ENCODE measurements around the gene RTN4.
A peak's percentile ranks its signal among the peaks of the same experiment; 100 is the strongest.

Gene RTN4

DNA sequence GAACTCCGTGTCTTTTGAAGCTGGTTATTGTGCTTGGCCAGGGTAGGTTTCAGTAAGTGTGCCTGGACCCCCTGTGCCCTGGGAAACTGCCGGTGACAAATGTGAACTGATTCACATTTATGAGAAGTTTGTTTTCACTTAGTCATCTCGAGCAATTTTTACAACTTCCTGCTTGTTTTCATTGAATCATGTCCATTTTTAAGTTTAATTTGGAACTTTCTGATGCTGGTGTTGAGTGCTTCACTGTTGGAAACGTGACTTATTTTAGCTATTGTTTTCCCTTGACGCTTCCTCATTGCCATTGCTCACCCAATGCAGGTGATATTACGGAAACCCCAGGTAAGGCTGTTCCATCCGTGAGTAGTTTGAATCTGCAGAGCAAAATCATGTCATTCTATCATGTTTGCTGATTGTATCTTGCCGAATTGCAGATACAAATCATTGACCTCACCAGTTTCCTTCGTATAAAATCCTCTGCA lies 97.2 kb downstream of the RTN4 start:
- no peak for DNase-seq (ENCODE audit: insufficient read length, low spot score)
- no peak for FAIRE-seq
- TF ChIP-seq, protein P1, sequence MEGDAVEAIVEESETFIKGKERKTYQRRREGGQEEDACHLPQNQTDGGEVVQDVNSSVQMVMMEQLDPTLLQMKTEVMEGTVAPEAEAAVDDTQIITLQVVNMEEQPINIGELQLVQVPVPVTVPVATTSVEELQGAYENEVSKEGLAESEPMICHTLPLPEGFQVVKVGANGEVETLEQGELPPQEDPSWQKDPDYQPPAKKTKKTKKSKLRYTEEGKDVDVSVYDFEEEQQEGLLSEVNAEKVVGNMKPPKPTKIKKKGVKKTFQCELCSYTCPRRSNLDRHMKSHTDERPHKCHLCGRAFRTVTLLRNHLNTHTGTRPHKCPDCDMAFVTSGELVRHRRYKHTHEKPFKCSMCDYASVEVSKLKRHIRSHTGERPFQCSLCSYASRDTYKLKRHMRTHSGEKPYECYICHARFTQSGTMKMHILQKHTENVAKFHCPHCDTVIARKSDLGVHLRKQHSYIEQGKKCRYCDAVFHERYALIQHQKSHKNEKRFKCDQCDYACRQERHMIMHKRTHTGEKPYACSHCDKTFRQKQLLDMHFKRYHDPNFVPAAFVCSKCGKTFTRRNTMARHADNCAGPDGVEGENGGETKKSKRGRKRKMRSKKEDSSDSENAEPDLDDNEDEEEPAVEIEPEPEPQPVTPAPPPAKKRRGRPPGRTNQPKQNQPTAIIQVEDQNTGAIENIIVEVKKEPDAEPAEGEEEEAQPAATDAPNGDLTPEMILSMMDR (IDR thresholded peaks at IDR 0.05; ENCODE audit: insufficient read depth, missing control alignments), result no peak

DNA sequence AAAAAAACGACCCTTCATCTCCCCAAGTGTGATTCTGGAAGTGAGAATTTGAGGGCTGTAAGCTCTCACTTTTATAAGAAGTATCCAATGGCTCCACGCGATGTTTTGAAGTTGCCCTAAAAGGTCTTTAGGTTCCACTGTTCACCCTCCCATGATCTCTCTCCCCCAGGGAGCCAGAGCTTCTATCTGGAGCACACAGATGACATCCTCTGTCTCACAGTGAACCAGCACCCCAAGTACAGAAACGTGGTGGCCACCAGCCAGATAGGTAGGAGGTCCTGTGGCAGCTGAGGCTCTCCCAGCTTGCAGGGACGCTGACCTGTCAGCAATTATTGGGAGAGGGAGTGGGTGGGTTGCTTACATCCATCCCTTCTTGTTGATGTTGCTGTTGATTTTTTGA lies 97.8 kb downstream of the RTN4 start:
- TF ChIP-seq, protein P1 (IDR thresholded peaks at IDR 0.05; ENCODE audit: insufficient read depth, missing control alignments), result no peak
- FAIRE-seq (no peak), DNase-seq (ENCODE audit: insufficient read length, low spot score) (no peak)

DNA sequence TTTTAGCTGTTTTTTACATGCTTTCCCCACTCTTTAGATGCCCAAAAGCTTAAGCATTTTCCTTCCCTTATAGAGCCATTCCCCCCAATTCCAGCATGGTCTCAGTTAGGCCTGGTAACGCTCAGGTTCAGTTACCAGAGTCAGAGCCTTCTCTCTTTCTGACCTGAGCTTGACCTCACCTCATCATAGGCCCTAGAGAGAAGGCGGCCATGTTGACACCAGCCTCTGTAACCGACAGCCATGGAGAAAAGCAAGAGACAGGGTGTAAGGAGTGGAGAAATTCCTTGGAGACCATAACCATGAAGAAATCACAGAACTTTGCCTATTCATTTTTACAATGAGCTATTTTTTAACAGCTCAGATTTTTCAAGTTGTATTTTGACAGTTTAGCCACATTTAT lies 99.4 kb downstream of the RTN4 start:
- DNase-seq (ENCODE audit: insufficient read length, low spot score), result no peak
- no peak for FAIRE-seq
- TF ChIP-seq, protein P1 (IDR thresholded peaks at IDR 0.05; ENCODE audit: insufficient read depth, missing control alignments), result no peak

DNA sequence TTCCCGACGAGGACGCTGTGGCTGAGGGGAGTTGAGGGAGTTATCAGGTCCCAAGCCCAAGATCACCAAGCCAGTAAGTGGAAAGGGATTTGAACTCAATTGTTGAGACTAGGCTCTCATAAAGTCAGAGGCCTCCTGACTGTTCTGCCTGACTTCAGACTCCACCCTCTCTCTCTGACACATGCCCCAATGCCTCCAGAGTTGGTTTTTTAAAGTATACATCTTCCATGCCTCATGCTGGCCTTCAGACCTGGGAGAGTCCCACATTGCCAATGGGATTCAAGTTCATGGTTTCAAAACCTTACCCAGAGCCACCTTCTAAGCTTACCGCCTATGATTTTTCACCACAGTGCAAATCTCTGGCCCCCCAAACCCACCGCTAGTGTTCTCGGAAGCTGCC lies 100.8 kb downstream of the RTN4 start:
- FAIRE-seq (no peak), DNase-seq (ENCODE audit: insufficient read length, low spot score) (no peak)
- TF ChIP-seq, protein P1 (IDR thresholded peaks at IDR 0.05; ENCODE audit: insufficient read depth, missing control alignments), result no peak

DNA sequence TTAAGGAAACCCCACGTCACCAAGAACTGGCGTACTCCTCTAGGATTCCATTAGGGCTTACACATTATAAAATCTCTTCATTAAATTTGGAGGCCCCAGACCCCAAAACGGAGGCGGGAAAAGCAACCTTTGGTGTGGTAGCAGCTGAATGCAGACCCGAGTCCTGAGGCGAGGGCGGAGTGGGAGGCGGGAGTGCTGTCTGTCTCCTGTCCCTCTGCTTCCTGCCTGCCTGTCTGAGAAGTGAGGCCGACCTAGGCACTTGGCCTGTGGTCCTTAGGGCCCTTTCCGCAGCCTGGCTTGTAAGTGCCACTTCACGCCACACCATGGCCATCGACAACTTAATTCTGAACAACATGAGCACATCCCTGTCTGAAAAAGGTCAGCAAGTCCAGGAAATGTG lies 102.1 kb downstream of the RTN4 start:
- no peak for DNase-seq (ENCODE audit: insufficient read length, low spot score)

DNA sequence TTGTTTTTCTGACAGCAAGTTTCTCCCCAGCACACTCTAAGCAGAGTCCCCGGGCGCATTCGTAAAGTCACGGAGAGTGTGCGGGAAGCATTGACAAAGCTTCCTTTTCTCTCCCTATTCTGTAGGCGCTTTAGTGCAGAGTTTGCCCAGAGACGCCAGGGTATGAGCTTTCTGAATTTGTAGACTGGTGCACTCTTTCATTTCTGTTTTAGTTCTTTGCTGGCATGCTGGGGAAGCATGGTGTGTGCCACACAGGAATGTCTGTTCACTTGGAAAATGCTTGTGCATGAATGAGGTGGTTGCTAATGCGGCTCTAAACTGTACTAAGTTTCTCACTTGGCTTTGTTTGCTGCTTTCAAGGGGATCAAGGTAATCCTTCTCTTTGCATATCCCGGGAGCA lies 102.6 kb downstream of the RTN4 start:
- TF ChIP-seq, protein P1 (IDR thresholded peaks at IDR 0.05; ENCODE audit: insufficient read depth, missing control alignments), result no peak
- FAIRE-seq, result peak; percentile 89
- DNase-seq (ENCODE audit: insufficient read length, low spot score), result peak; percentile 46

More for the DNA sequence above, 102.1 kb downstream of the RTN4 start:
- TF ChIP-seq, protein P1 (IDR thresholded peaks at IDR 0.05; ENCODE audit: insufficient read depth, missing control alignments), result no peak
- no peak for FAIRE-seq

DNA sequence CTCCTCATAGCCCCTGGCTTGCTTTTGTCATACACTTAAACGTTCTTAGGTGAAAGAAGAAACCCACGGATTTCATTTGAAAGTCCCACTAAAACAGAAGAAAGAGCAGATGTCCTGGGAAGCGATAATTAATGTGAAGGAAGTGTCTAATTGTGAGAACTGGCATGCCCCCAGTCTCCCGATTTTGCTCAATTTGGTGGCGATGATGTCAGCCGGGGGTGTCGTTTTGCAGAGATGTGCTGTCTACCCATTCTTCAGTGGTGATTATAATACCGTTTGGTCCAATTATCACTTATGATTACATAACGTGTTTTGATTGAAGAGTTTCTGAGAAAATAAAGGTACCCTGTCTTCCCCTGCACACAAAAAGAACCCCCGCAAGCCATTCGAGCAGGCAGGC lies 103.1 kb downstream of the RTN4 start:
- no peak for FAIRE-seq
- TF ChIP-seq, protein P1 (IDR thresholded peaks at IDR 0.05; ENCODE audit: insufficient read depth, missing control alignments), result no peak
- no peak for DNase-seq (ENCODE audit: insufficient read length, low spot score)

Measured in D721Med (cell line).